HG02938 (cell line): ENCODE measurements around the gene NCSTN.

Experiments used
- ATAC-seq: cut with Tn5 transposase; IDR thresholded peaks from one replicate; pipeline ENCODE4 v1.9.1; 2021; ENCODE audit warnings: mild to moderate bottlenecking, moderate library complexity; ENCODE audit not compliant: unreplicated experiment

The NCSTN gene

DNA sequence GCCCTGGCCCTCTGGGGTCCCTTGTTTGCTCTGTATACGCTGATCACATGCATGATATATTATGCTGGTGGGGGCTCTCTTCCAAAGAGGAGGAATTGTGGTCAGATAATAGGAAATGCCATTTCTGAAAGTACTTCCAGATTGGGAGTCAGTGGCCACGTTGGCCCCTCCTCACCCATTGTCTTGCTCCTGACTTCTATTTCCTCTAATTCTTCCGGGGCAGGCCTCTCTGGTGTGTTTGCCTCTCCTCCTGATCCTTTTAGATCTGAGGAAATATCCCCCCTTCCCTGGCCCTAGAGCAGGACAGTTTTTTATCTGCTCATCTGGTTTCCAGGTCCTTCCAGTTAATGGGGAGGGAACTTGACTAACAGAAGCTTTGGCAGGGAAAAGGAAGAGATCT lies 60.1 kb downstream of the NCSTN start:
- no peak for ATAC-seq

DNA sequence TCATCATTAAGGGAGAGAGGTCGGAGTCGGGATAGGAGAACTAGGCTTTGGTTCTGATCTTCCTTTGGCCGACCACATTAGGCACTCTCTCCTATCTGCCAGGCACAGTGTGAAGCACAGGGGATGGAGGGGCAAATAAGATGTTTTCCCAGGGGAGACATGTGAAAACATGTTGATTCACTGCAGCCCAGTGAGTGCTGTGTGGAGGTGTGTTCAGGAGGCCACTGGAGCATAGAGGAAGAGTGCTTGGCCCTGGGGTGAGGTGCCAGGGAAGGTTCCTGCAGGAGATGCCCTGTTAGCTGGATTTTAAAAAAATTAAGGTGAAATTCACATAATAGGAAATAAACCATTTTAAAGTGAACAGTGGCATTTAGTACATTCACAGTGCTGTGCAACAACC lies 60.9 kb downstream of the NCSTN start:
- ATAC-seq: no peak

DNA sequence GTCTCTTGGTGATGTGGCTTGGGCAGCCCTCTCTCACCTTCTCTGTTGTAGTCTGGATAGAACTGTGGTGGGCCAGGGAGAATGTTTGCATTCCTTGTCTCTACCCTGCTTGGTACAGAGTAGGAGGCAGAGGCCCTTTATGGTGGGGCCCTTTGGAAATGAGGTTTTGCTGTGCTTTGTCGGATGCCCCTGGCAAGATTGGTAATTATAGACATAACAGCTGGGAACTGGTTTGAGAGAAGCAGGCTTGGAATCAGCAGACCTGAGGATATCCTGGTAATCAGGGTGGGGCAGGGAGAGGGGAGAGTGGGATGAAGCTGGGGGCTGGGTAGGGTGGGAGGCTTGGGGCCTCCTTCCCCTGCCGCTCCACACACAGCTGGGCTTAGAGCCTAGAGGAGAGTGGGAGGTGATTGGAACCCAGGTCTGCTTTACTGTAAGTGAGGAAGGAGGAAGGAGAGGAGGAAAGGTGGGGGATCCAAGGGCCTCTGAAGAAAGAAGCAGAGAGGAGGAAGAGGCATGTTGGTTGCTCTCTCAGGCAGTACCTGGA lies 62.2 kb downstream of the NCSTN start:
- no peak for ATAC-seq

DNA sequence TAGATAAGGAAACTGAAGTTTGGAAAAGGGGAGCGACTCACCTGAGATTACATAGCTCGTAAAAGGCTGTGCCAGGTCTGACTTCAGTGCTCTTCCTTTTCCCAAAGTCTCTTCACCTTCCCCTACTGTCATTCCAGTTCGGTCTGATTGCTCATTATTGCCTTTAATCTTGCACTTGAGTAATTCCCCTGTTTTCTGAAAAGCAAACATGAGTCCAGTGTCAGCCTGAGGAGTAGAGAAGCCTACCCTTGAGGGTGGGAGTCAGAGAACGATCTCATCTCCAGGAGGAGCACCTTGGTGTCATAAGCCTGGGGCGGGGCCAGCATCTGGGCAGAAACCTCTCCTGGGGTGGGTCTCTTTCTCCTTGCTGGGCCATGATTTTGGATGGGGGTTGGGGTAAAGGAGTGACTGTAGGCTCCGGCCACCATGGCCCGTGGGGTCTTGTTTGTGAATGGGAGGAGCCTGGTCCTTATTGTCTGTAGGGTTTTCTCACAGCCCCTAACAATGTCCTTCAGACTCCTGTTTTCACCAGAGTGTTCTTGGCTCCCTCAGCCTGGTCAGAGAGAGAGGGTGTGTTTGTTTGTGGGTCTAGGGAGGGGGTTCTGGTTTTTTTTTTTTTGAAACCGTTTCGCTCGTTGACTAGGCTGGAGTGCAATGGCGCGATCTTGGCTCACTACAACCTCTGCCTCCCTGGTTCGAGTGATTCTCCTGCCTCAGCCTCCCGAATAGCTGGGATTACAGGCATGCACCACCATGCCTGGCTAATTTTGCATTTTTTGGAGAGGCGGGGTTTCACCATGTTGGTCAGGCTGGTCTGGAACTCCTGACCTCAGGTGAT lies 63.2 kb downstream of the NCSTN start:
- ATAC-seq: no peak

DNA sequence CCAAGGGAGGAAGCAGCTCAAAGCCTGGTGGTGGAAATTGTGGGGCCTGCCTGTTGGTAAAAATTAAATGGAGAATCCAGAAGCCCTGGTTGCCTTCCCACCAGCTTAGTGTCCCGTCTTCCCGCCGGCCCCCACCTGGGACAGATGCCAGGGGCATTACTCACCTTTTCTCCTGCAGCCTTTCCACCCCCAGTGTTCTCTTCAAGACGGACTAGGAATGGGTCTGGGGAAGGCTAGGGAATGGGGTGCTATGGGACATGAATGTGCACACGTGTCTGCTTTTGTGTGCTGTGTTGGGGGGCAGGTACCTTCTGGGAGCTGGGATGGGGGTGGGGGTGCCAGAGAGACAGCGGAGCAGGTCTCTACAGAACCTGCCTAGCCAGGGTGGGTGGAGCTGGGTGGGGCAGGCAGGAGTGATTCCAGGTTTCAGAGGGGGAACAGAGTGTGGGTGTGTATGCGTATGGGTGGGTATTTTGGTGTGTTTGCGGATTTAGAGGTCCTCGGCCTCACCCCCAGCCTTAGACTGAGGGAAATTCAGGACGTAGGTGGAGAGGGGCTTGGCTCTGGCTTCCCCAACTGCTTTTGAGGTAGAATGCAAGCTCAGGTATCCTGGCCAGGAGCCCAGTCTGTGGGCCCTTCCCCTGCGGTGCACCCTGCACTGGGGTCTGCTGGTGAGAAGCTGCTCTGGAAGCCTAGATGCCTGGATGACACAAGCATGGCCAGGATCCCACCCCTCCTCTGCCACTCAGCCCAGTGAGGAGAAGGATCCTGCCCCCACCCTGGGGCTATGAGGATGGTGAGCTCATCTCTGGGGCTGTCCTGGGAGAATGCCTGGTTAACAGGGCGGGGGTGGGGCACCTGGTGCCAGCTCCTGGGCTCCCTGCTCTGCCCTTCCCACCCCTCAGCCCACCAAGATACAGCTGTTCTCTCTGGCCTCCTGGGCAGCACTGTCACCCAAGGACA lies 64.9 kb downstream of the NCSTN start:
- ATAC-seq: no peak
